Measurements from ENCODE around the gene FAM135A. TPM values are rescaled to one million over a fixed set of nuclear protein-coding genes. Genes with fewer than 3 reads are reported as not detected.
"Not testable (repeated sequence)": the region's sequence is repeated elsewhere in the genome, so short reads cannot be mapped to it uniquely, and the experiment has no call there.

Gene FAM135A
- polyA plus RNA-seq, 1 donor = 18.3 TPM

DNA sequence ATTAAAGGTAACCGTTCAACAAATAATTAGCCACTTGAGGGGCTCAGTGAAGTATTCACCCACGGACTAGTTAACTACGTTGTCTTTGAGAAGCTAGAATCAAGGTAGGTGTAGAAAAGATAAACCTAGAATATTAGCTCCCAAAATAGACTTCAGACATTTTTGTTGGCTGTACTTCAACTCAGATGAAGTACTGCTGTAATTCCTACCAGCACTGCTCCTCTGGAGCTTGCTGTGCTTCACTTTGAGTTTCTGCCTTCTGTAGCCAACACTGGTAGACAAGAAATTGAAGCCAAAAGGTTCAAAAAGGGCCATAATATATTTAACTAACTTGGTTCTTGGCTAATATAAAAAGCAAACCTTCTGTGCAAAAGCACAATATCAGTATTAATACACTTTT lies 134.6 kb downstream of the FAM135A start:
- DNase-seq (ENCODE audit: low read depth) = no peak

DNA sequence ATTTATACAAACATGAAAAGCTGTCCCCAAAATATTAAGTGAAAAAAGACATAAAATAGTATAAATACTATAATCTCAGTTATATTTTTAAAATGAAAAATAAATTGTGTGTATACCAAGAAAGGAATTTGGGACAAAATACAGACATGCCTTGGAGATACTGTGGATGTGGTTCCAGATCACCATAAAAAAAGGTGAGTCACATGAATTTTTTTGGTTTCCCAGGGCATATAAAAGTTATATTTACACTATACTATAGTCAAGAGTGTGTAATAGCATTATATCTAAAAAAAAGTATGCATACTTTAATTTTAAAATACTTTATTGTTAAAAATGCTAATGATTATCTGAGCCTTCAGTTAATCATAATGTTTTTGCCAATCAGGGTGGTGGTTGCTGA lies 136.0 kb downstream of the FAM135A start:
- no peak for DNase-seq (ENCODE audit: low read depth)

DNA sequence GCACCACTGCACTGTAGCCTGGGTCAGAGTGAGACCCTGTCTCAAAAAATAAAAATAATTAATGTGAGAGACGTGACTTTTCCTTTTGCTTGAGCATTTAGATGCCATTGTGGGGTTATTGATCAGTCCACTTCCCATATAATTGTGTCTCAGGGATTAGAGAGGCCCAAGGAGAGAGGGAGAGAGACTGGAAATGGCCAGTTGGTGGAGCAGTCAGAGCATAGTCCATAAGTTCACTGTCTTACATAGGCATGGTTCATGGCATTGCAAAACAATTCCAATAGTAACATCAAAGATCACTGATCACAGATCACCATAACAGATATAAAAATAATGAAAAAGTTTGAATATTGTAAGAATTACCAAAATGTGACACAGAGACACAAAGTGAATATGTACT lies 138.3 kb downstream of the FAM135A start:
- DNase-seq (ENCODE audit: low read depth) = no peak

DNA sequence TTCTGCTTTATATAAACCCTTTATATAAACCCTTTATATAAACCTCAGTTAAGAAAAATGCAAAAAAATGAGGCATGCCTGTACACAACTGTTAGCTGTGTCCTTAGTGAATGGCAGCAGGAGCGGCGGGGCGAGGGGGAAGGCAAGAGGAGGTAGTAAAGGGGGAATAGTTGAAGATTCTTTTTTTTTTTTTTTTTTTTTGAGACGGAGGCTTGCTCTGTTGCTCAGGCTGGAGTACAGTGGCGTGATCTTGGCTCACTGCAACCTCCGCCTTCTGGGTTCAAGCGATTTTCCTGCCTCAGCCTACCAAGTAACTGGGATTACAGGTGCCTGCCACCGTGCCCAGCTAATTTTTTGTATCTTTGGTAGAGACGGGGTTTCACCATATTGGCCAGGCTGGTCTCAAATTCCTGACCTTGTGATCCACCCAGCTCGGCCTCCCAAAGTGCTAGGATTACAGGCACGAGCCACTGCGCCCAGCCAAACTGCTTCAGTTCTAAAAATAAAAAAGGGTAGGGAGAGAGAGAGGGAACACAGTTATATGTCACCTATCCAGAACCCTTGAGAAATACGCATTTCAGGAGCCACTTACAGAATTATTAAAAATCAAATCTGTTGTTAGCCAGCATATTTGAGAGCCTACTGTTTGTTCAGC lies 139.1 kb downstream of the FAM135A start:
- not testable (repeated sequence) for DNase-seq (ENCODE audit: low read depth)

DNA sequence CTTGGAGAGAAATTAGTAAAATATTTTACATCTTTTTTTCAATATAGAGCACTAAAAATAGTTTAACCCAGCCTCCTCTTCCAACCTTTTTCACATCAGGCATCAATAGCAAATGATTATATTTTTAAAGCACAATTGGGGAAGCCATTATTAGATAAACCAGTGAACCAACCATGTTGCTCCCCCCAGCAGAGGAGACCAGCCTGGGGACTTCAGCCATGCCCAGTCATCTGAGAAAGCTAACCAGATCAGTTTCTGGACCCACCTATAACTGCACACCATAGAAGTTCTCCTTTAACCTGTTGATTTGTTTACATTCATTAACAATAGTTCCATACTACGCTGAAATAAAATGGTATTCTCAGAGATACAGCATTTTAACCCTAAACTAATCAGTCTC lies 139.7 kb downstream of the FAM135A start:
- DNase-seq (ENCODE audit: low read depth) = no peak

DNA sequence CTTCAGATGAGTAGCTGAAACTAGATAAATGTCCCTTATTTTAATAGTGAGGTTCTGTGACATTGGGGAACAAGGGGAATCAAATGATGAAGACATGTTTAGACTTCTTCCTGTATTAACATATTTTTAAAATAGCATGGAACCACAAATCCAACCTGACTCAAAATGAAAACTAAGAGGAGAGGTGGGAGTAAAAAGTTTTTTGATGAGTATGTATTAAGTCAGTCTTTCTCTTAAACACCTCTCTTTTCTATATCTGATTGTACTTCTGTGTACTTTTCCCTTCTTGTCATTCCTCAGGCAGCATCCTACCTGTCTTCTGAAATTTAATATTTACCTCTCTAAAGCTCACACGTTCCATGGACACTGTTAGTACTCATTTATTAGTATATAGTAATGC lies 144.7 kb downstream of the FAM135A start:
- no peak for DNase-seq (ENCODE audit: low read depth)

DNA sequence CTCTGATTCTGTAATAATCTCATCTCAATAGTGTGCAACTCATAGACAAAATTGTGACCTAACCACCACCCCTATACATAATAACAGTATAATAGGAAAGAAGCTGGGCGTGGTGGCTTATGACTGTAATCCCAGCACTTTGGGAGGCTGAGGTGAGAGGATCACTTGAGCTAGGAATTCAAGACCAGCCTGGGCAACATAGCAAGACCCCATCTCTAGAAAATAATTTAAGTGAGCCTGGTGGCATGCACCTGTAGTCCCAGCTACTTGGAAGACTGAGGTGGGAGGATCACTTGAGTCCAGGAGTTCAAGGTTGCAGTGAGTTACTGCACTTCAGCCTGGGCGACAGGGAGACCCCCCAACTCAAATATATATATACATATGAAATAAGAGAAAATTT lies 149.1 kb downstream of the FAM135A start:
- DNase-seq (ENCODE audit: low read depth) = not testable (repeated sequence)

DNA sequence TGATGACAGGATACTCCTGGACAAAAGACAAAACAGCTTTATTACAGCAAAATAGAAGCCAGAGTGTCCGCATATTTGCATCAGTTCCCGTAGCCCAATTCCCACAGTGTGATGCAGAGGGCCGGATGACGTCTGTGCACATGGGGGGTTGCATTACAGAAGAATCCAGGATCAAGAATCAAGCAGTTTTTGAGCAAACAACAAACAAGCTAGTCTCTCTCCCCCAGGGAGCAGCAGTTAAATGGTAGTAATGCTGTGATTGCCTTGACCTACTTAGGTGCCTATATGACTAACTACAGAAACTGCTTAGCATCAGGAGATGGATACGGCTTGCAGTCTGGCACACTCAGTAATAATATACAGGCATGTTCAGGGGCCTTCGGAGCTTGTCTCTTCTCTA lies 150.2 kb downstream of the FAM135A start:
- DNase-seq (ENCODE audit: low read depth) = no peak

DNA sequence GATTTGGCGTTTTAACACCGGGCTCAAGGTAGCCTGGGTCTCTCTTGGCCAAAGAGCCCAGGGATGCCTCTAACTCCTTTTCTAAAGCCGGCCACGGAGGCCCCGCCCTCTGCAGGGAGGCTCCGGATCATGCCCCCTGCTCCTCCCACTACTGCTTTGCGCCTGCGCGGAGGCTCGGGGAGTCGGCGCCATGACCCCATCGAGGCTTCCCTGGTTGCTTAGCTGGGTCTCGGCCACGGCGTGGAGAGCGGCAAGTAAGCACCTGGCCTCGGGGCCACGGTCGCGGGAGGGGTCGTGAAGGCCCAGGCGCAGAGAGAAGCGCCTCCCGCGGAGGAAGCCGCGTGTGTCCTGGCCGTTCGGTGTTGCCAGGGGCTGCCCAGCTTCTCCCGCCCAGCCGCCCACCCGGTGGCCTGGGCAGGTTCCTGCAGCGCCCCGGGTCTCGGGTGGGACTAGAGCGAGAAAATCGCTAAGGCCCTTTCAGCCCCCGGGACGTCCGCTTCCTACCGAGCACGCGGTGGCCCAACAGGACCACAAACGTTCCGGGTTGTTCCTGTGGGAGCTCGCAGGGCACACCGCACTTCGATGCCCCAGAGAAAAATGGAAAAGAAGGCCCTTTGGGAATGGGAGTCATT lies 153.6 kb downstream of the FAM135A start, which contains the start of gene SDHAF4:
SDHAF4 (plus strand) TSS at position 180 of the 632 bp plus-strand sequence; CDS start at position 191, 11 bp downstream.
- DNase-seq (ENCODE audit: low read depth) = peak; percentile 68

DNA sequence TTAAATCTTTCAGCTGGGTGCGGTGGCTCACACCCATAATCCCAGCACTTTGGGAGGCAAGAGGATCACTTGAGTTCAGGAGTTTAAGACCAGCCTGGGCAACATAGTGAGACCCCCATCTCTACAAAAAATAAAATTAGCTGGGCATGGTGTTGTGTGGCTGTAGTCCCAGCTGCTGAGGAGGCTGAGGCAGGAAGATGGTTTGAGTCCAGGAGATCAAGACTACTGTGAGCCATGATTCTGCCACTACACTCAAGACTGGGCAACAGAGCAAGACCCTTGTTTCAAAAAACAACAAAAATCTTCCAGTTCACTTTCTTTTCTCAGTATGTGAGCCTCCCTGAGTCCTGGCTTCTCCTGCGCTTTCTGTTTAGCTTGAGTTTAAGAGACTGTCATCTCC lies 161.3 kb downstream of the FAM135A start:
- DNase-seq (ENCODE audit: low read depth) = no peak

DNA sequence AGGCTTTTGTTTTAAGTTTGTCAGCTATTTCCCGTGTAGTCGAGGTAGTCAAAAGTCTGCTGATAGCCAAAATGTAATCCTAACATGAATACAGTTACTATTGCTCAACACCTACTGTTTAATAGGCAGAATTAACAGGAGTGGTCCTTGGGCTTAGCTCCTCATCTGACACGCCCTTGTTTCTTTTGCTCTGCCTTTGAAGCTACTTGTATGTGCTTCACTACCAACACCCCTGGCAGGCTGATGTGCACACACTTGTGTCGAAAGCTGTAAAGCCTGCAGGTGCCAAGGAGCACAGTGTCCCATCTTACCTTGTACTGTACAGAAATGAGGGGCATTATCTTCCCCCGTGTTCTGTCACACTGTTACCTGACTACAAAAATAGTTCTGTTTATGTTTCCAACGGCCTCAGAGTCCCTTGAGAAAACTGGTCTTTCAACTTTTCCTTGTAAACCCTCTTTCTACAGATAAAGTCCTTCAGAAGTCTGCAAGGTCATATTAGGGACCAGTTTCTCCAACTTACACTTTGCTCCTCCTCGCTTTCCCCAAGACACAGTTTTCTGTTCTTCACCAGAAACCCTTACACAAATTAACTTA lies 162.7 kb downstream of the FAM135A start:
- no peak for DNase-seq (ENCODE audit: low read depth)

DNA sequence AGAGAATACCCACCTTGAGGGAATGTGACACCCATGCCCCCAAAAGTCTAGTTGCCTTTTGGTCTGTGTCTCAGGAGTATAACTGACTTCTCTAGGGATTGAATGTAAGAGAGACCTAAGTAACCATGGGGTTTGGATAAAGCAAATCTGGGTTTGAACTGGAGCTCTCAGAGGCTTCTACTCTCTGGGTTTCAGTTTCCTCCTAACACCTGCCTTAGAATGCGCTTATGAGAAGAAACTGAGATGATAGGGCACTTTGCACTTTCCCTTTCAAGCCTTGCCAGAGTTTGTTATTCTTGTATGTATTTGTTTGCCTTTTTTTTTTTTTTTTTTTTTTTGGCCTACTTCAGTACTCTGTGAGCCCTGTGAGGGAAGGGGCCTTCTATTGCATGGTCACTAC lies 172.8 kb downstream of the FAM135A start:
- DNase-seq (ENCODE audit: low read depth) = no peak

DNA sequence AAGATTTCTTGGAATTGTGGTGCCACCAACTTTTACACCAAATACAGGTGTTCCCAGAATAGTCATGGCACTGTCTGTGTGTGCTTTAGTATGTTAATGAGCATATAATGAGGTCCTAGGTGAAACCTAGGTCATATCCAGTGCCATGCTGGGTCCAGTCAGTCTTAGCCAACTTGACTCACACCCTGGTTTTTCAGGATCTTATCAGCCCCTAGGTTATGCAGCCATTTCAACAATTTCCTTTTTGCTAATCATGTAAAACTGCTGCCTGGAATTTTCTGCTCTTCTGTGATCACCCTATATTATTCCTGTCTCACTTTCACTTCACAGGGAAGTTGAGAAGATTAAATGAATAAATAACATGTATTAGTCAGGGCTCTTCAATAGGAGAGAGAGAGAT lies 177.1 kb downstream of the FAM135A start:
- DNase-seq (ENCODE audit: low read depth) = no peak

DNA sequence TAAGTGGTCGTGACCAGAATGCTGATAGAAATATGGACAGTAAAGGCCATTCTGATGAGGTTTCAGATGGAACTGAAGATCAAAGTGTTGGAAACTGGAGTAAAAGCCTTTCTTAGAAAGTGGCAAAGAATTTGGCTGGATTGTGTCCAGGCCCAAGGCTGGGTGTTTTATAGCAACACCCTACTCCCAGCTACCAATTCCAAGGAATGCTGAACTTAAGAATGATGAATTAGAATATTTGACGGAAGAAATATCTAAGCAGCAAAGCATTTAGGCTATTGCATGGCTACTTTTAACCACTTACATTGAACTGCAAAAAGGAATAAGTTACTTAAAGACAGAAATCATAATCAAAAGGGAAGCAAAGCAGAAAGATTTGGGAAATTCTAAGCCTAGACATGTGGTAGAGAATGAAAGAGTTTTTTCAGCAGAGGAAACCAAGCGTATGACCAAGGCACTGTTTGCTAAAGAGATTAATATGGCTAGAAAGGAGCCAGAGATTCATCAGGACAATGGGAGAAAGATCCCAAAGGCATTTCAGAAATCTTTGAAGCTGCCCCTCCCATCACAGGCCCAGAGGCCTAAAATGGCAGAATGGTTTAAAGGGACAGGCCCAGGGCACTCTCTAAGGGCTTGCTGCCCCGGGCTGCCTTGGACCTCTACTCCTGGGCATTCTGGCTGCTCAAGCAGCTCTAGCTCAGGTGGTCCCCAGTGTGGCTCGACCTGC lies 179.2 kb downstream of the FAM135A start:
- DNase-seq (ENCODE audit: low read depth) = no peak

DNA sequence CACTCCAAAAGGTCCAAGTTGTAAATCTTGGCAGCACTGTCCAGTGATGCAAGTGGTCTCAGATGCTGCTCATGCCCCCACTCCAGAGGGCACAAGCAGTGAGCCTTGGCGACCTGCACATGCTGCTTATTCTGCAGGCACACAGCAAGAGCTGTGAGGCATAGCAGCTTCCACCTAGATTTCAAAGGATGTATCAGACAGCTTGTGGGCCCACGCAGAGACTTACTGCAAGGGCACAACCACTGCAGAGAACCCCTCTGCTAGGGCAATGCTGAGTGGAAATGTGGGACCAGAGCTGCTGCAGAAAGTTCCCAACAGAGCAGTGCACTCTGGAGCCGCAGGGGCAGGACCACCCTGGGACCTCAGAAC lies 179.8 kb downstream of the FAM135A start:
- DNase-seq (ENCODE audit: low read depth) = no peak

DNA sequence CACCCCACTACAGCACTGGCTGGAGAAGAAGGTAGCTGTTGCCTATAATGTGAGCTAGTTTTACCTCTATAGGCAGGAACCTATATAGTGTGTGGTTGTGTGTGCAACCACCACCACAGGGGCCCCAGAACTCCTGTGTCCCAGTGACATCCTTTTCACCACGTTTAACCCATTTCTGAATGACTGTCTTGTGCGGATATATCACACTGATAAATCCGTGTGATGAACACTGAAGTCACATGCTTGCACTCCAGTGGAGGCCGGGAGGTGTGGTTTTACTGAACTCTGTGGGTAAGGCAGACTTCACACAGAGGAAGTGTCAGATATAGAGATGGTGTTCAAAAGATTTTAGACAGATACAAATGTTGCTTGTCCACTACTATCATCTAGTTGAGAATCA lies 185.9 kb downstream of the FAM135A start:
- no peak for DNase-seq (ENCODE audit: low read depth)

DNA sequence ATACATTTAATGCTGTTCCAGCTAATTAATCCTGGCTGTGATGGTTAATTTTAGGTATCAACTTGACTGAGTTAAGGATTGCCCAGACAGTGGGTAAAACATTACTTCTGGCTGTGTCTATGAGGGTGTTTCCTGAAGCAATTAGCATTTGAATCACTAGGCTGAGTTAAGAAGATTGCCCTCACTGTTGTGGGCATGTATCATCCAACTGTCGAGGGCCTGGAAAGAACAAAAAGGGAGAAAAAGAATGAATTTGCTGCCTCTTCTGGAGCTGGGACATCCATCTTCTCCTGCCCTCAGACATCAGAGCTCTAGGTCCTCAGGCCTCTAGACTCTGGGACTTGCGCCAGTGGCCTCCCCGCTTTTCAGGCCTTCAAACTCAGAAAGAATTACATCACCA lies 187.7 kb downstream of the FAM135A start:
- DNase-seq (ENCODE audit: low read depth) = no peak

DNA sequence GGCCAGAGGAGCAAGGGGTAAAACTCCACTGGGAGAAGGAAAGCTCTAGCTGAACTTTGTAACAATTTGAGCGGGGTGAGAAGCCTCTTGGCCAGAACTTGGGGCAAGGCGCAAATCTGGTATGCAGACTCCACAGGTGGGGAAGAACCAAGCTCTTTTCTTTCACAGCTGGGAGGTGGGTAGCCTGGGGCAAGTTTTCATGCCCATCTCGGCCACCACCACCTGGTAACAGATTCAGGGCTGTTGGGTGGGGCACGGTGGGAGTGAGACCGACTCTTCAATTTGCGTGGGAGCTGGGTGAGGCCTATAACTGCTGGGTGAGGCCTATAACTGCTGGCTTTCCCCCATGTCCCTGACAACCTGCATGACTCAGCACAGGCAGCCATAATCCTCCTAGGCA lies 190.9 kb downstream of the FAM135A start:
- no peak for DNase-seq (ENCODE audit: low read depth)

DNA sequence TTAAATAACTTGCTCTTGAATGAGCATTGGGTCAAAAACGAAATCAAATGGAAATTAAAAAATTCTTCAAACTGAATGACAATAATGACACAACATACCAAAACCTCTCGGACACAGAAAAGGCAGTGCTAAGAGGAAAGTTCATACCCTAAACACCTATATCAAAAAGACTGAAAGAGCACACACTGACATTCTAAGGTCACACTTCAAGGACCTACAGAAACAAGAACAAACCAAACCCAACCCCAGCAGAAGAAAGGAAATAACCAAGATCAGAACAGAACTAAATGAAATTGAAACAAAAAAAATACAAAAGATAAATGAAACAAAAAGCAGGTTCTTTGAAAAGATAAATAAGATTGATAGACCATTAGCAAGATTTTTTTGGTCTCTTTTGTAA lies 194.1 kb downstream of the FAM135A start:
- DNase-seq (ENCODE audit: low read depth) = not testable (repeated sequence)

DNA sequence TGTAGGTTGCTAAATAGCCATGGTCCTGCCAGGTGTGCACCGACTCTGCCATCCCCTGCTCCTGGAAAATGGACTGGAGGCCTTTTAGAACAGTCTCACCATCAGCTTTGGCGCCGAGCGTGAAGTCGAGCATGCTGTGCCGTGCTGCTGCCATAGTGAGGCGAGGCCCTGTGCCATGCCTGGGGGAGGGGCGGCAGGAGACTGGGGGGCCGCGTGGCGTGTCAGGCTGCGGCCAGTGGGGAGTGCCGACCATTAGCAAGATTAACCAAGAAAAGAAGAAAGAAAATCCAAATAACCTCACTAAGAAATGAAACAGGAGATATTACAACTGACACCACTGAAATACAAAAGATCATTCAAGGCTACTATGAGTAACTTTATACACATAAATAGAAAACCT lies 195.9 kb downstream of the FAM135A start:
- not testable (repeated sequence) for DNase-seq (ENCODE audit: low read depth)
